ENCODE data around the gene LCN12. TPM values are rescaled to one million over a fixed set of nuclear protein-coding genes. Genes with fewer than 3 reads are reported as not detected.

LCN12 gene
- total and polyA plus RNA-seq, 12 donors, result 0.74 to 17.9 (median 6.8) TPM

DNA sequence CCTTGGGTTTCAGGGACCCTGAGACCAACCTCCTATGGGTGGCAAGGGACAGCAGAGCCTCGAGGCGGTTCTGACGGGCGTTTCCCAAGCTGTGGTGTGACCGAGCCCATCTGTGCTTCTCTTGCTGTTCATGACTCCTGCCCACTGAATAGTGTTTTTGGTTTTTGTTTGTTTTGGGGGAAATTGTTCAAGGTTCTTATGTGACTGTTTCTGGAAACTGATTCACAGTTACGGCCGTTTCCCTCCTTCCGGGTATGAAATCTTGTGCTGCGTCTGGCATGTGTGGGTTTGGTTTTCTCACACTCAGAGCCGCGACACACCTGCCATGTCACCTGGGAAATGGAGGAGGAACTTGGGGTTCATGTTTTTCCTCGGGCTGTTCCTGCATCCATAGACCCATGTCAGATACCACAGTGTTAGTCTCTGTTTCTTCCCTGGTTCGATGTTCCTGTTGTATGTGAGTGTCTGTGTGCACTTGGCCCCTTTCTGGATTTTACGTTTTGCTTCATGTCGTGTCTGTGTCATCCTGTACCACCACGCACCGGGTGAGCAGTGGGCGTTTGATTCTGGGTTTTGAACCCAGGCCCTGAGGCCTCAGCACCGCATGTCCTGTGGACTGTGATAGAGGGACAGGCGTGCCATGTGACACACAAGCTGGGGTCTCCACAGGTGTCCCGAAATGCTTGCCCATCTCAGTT, 36.3 kb upstream of the LCN12 start:
- no peak for ATAC-seq
- Histone ChIP-seq H3K4me3 (no peak overlapping the region), H3K27ac (no peak overlapping the region), H3K27me3 (no peaks in the 10 kb centered on the region), H3K4me1 (peaks cover 0 to 1% (median 0%) of the 10 kb centered on the region in 9 donors), H3K9me3 (no peaks in the 10 kb centered on the region), H3K36me3 (peaks cover 0 to 94% (median 34%) of the 10 kb centered on the region in 9 donors)
- no peak for DNase-seq
- intact Hi-C loops (cut with DNase I), result no loop called here
- TF ChIP-seq, protein P1, sequence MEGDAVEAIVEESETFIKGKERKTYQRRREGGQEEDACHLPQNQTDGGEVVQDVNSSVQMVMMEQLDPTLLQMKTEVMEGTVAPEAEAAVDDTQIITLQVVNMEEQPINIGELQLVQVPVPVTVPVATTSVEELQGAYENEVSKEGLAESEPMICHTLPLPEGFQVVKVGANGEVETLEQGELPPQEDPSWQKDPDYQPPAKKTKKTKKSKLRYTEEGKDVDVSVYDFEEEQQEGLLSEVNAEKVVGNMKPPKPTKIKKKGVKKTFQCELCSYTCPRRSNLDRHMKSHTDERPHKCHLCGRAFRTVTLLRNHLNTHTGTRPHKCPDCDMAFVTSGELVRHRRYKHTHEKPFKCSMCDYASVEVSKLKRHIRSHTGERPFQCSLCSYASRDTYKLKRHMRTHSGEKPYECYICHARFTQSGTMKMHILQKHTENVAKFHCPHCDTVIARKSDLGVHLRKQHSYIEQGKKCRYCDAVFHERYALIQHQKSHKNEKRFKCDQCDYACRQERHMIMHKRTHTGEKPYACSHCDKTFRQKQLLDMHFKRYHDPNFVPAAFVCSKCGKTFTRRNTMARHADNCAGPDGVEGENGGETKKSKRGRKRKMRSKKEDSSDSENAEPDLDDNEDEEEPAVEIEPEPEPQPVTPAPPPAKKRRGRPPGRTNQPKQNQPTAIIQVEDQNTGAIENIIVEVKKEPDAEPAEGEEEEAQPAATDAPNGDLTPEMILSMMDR (IDR thresholded peaks at IDR 0.05), result no peak
- WGBS, 2 donors, result 89 to 90% methylated on average over 21 of the region's 21 CpGs

DNA sequence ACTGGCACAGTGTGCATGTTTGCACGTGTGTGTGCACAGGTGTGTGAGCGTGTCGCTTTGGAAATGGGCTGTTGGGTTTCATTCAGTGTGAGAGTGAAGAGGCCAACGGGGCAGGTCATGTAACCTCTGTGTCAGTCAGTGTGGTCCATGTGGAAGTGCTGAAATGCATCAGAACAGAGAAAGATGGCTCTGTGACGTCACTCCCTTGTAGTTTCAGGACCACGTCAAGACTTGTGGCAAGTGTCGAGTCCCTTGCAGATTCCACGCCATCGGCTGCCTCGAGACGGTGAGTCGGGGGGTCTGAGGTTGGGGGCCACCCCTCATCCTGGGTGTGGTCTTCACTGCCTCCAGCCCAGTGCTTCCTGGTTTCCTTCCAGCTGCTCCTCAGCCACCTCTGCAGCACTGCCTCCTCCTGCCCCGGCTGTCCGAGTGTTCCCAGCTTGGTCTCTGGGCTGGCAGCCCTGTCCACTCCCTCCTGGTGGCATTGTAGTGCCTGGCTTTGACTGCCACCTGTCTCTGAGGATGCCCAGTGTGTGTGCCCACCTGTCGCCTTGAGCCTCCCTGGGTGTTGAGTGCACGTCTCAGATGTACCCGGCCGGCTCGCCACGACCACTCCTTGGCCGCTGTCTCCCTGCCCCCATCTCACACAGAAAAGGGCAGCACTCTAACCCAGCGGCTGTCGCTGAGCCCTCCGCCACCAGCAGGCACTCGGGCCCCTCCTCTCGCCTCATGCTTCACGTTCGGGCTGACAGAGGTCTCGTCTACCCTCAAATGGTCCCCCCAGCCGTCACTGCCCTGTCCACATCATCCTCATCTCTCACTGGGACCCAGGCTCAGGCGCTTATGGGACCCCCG, 35.5 kb upstream of the LCN12 start:
- Histone ChIP-seq H3K36me3 (peaks cover 0 to 95% (median 31%) of the 10 kb centered on the region in 9 donors), H3K27ac (no peak overlapping the region), H3K4me1 (peaks cover 0 to 9% (median 1%) of the 10 kb centered on the region in 9 donors), H3K4me3 (no peak overlapping the region), H3K9me3 (no peaks in the 10 kb centered on the region), H3K27me3 (no peaks in the 10 kb centered on the region)
- intact Hi-C loops (cut with DNase I), result no loop called here
- TF ChIP-seq, protein P1 (IDR thresholded peaks at IDR 0.05), result no peak
- ATAC-seq, result no peak
- no peak for DNase-seq
- WGBS, 2 donors, result 88 to 93% methylated on average over 32 of the region's 32 CpGs

DNA sequence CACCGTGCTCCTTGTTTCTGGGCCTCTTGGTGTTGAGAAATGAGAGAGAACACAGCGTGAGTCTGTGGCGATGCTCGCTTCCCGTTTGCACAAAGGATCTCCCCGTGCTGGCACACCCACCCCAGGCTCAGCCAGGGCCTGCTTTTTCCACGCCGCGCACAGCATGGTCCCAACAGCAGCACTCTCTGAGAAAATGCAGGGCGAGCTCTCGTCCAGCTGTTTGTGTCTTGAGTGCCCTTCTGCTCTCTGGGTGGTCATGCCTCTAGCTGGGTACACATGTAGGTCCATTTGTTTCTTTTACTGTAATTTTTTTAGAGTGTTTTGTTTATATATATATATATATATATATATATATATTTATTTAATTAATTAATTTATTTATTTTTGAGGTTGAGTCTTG, 34.2 kb upstream of the LCN12 start:
- Histone ChIP-seq H3K9me3 (no peaks in the 10 kb centered on the region), H3K4me1 (peaks cover 5 to 19% (median 10%) of the 10 kb centered on the region in 9 donors), H3K4me3 (no peak overlapping the region), H3K27me3 (no peaks in the 10 kb centered on the region), H3K36me3 (peaks cover 0 to 90% (median 29%) of the 10 kb centered on the region in 9 donors), H3K27ac (no peak overlapping the region)
- DNase-seq (no peak), ATAC-seq (no peak)
- intact Hi-C loops (cut with DNase I), result no loop called here
- 81 to 90% methylated on average over 11 of the region's 11 CpGs for WGBS, 2 donors
- TF ChIP-seq, protein P1 (IDR thresholded peaks at IDR 0.05), result no peak

DNA sequence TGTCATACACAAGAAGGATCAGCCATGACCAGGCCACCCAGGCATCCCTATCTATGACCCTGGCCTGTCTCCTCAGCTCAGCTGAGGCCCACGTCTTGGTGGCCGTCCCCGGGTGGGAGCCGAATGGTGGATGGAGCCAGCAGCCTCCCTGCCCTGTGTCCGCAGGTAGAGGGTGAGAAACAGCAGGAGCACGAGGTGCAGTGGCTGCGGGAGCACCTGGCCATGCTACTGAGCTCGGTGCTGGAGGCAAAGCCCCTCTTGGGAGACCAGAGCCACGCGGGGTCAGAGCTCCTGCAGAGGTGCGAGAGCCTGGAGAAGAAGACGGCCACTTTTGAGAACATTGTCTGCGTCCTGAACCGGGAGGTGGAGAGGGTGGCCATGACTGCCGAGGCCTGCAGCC, 32.0 kb upstream of the LCN12 start:
- Histone ChIP-seq H3K27ac (peak overlapping the region in 1 of 10 donors; percentile 81), H3K36me3 (peaks cover 0 to 84% (median 28%) of the 10 kb centered on the region in 9 donors), H3K4me1 (peaks cover 7 to 41% (median 30%) of the 10 kb centered on the region in 9 donors), H3K27me3 (no peaks in the 10 kb centered on the region), H3K4me3 (no peak overlapping the region), H3K9me3 (no peaks in the 10 kb centered on the region)
- intact Hi-C loops (cut with DNase I), result loop anchor here in 2 of 10 donors (5.0 to 10.0 kb wide), 2 partner anchors 33 to 55 kb away; partner anchors contain the start of genes EDF1 (in 1 of the 2) and TRAF2 (in 1 of the 2)
- DNase-seq (no peak), ATAC-seq (no peak)
- TF ChIP-seq, protein P1 (IDR thresholded peaks at IDR 0.05), result no peak
- 91 to 96% methylated on average over 15 of the region's 15 CpGs for WGBS, 2 donors

All from heart right ventricle (tissue), 16 donors.